RWPE2 (cell line): ENCODE results near the gene PPARA.
A peak's percentile ranks its signal among the peaks of the same experiment; 100 is the strongest.
"Not testable (repeated sequence)": the region's sequence is repeated elsewhere in the genome, so short reads cannot be mapped to it uniquely, and the experiment has no call there.

Experiments
- ATAC-seq: fragments of 200-7000 bp; cut with Tn5 transposase; 3 replicates; pipeline ENCODE4 v1.9.1; 2021; ENCODE audit warnings: low read depth
- DNase-seq: peaks from one replicate; pipeline ENCODE4 v3.0.0-alpha.2; 2020; ENCODE audit warnings: low spot score
- H3K27ac ChIP-seq: fragments of 450-650 bp; 2 replicates; pipeline ENCODE4 v1.5.1; 2017; ENCODE audit warnings: mild to moderate bottlenecking; ENCODE audit not compliant: poor library complexity, severe bottlenecking
- H3K27me3 ChIP-seq: fragments of 250-450 bp; sonication (Bioruptor Pico); 2 replicates; pipeline ENCODE4 v1.5.1; 2021; ENCODE audit warnings: mild to moderate bottlenecking, moderate library complexity; ENCODE audit not compliant: insufficient read depth, poor library complexity, severe bottlenecking
- H3K36me3 ChIP-seq: fragments of 250-450 bp; sonication (Bioruptor Pico); 2 replicates; pipeline ENCODE4 v1.5.1; 2020; ENCODE audit warnings: low read depth, mild to moderate bottlenecking, moderate library complexity
- H3K4me1 ChIP-seq: fragments of 250-450 bp; sonication (Bioruptor Pico); 2 replicates; pipeline ENCODE4 v1.5.1; 2021; ENCODE audit warnings: mild to moderate bottlenecking, moderate library complexity; ENCODE audit not compliant: insufficient read depth, poor library complexity, severe bottlenecking
- H3K4me3 ChIP-seq: fragments of 250-450 bp; sonication (Bioruptor Pico); 2 replicates; pipeline ENCODE4 v1.5.1; 2021; ENCODE audit warnings: mild to moderate bottlenecking, moderate library complexity; ENCODE audit not compliant: severe bottlenecking
- H3K9me3 ChIP-seq: fragments of 250-450 bp; sonication (Bioruptor Pico); 2 replicates; pipeline ENCODE4 v1.5.1; 2021; ENCODE audit warnings: mild to moderate bottlenecking, moderate library complexity; ENCODE audit not compliant: severe bottlenecking
- CTCF ChIP-seq: fragments of 450-650 bp; IDR thresholded peaks from one replicate; pipeline ENCODE4 v1.5.1; 2017; ENCODE audit warnings: mild to moderate bottlenecking, moderate library complexity; ENCODE audit not compliant: poor library complexity, severe bottlenecking

Gene PPARA

GRCh38 chr22:46260038-46260437 lies 109.7 kb downstream of the PPARA start:
- Histone ChIP-seq H3K9me3 (peaks cover 3% of the 10 kb centered on the region), H3K27ac (no peak overlapping the region), H3K4me3 (no peak overlapping the region), H3K36me3 (no peaks in the 10 kb centered on the region), H3K4me1 (no peaks in the 10 kb centered on the region), H3K27me3 (peaks cover 12% of the 10 kb centered on the region)
- ATAC-seq, result no peak
- DNase-seq, result no peak
- no peak for TF ChIP-seq CTCF

- DNase-seq (no peak), ATAC-seq (peak; percentile 43; the same call in 2 of the 3 replicates)
- H3K27me3 ChIP-seq, result peaks cover 12% of the 10 kb centered on the region
- H3K4me3 ChIP-seq, result peak overlapping the region; percentile 13
- peaks cover 7% of the 10 kb centered on the region for H3K9me3 ChIP-seq
- no peaks in the 10 kb centered on the region for H3K36me3 ChIP-seq
- TF ChIP-seq CTCF, result peak; percentile 14
- H3K27ac ChIP-seq, result no peak overlapping the region
- no peaks in the 10 kb centered on the region for H3K4me1 ChIP-seq
These were observed 112.3 kb downstream of the PPARA start for GRCh38 chr22:46262449-46263215.

- peaks cover 7% of the 10 kb centered on the region for H3K9me3 ChIP-seq
- H3K4me3 ChIP-seq, result peak within 1 kb of the TSS; percentile 13
These were observed 112.9 kb downstream of the PPARA start, which contains the start of gene PKDREJ for GRCh38 chr22:46263216-46263590. TSS of gene PKDREJ (minus strand) at chr22:46263343. CDS start at chr22:46263322, 21 bp downstream.

GRCh38 chr22:46264520-46264919 lies 114.2 kb downstream of the PPARA start:
- not testable (repeated sequence) for ATAC-seq
- peaks cover 12% of the 10 kb centered on the region for H3K27me3 ChIP-seq

More at GRCh38 chr22:46263216-46263590, 112.9 kb downstream of the PPARA start, which contains the start of gene PKDREJ:
- ATAC-seq, result no peak
- no peak for TF ChIP-seq CTCF
- H3K27ac ChIP-seq, result no peak within 1 kb of the TSS
- no peak for DNase-seq
- peaks cover 12% of the 10 kb centered on the region for H3K27me3 ChIP-seq
- no peaks in the 10 kb centered on the region for H3K36me3 ChIP-seq
- H3K4me1 ChIP-seq, result no peaks in the 10 kb centered on the region

GRCh38 chr22:46265627-46266026 lies 115.3 kb downstream of the PPARA start:
- not testable (repeated sequence) for DNase-seq, H3K27ac ChIP-seq, H3K4me3 ChIP-seq, H3K4me1 ChIP-seq, H3K36me3 ChIP-seq, H3K9me3 ChIP-seq, ATAC-seq
- H3K27me3 ChIP-seq, result peaks cover 12% of the 10 kb centered on the region

More at GRCh38 chr22:46264520-46264919, 114.2 kb downstream of the PPARA start:
- H3K9me3 ChIP-seq, H3K4me1 ChIP-seq, DNase-seq, H3K27ac ChIP-seq, H3K36me3 ChIP-seq, H3K4me3 ChIP-seq: not testable (repeated sequence)
